CD14-positive monocyte (primary cell): ENCODE results near the gene PSMC1. TPM values are rescaled to one million over a fixed set of nuclear protein-coding genes. Genes with fewer than 3 reads are reported as not detected.

Experiments
- DNase-seq, 3 donors: peaks; one replicate each; pipeline ENCODE4 v3.0.0-alpha.2; 2011 to 2022
- H2AFZ ChIP-seq: 2 replicates; pipeline ENCODE4 v1.6.0; 2012; ENCODE audit warnings: mild to moderate bottlenecking, low read depth, low read length, inconsistent platforms; ENCODE audit not compliant: insufficient read depth, poor library complexity, severe bottlenecking
- H3K27ac ChIP-seq, 2 donors: 1 replicate in 1 of 2; 2 replicates in 1 of 2; pipeline ENCODE4 v1.5.1; 2012 to 2013; ENCODE audit warnings: low read length in 2 of 2, control low read depth in 1 of 2, inconsistent platforms in 1 of 2, low read depth in 1 of 2, mild to moderate bottlenecking in 1 of 2
- H3K27me3 ChIP-seq, 2 donors: one replicate each; pipeline versions ENCODE4 v1.6.0 to v1.6.1; 2011 to 2013; ENCODE audit warnings: low read length in 2 of 2; ENCODE audit not compliant: control insufficient read depth in 2 of 2, insufficient read depth in 2 of 2
- H3K36me3 ChIP-seq, 2 donors: replicated peaks in 1 of 2; 1 replicate in 1 of 2; 2 replicates in 1 of 2; pipeline versions ENCODE4 v1.5.1 to v1.6.1; 2012 to 2013; ENCODE audit warnings: low read length in 2 of 2, control low read depth in 1 of 2, inconsistent platforms in 1 of 2, mild to moderate bottlenecking in 1 of 2; ENCODE audit not compliant: insufficient read depth in 2 of 2, control insufficient read depth in 1 of 2
- H3K4me1 ChIP-seq, 2 donors: 1 replicate in 1 of 2; 2 replicates in 1 of 2; pipeline versions ENCODE4 v1.5.1 to v1.6.1; 2012 to 2013; ENCODE audit warnings: low read length in 2 of 2, control low read depth in 1 of 2, inconsistent platforms in 1 of 2, mild to moderate bottlenecking in 1 of 2, moderate library complexity in 1 of 2; ENCODE audit not compliant: insufficient read depth in 2 of 2, control insufficient read depth in 1 of 2
- H3K4me2 ChIP-seq: replicated peaks from 2 replicates; pipeline ENCODE3; 2012; ENCODE audit warnings: low read length, moderate library complexity, mild to moderate bottlenecking; ENCODE audit not compliant: poor library complexity, severe bottlenecking; ENCODE audit errors: extremely low read depth
- H3K4me3 ChIP-seq, 3 experiments: fragments of 200-600 bp in 1 of 3; sonication (generic) in 1 of 3; replicated peaks in 1 of 3; 1 replicate in 2 of 3; 2 replicates in 1 of 3; pipeline ENCODE4 v1.5.1; 2011 to 2013; ENCODE audit warnings: low read length in 3 of 3, mild to moderate bottlenecking in 3 of 3, control low read depth in 2 of 3, low read depth in 2 of 3, inconsistent platforms in 1 of 3, moderate library complexity in 1 of 3
- H3K79me2 ChIP-seq: 2 replicates; pipeline ENCODE4 v1.6.0; 2012; ENCODE audit warnings: mild to moderate bottlenecking, control low read depth, inconsistent platforms, low read length, moderate library complexity; ENCODE audit not compliant: insufficient read depth
- H3K9ac ChIP-seq: 2 replicates; pipeline ENCODE4 v1.6.0; 2017; ENCODE audit warnings: low read length, mild to moderate bottlenecking; ENCODE audit not compliant: insufficient read depth, poor library complexity, severe bottlenecking
- H3K9me3 ChIP-seq, 2 donors: replicated peaks in 1 of 2; 1 replicate in 1 of 2; 2 replicates in 1 of 2; pipeline versions ENCODE4 v1.5.1 to v1.6.1; 2012 to 2013; ENCODE audit warnings: low read length in 2 of 2, control low read depth in 1 of 2; ENCODE audit not compliant: control insufficient read depth in 1 of 2, insufficient read depth in 1 of 2
- H4K20me1 ChIP-seq: 2 replicates; pipeline ENCODE4 v1.6.0; 2012; ENCODE audit warnings: mild to moderate bottlenecking, low read length, control low read depth, moderate library complexity; ENCODE audit not compliant: insufficient read depth
- H3K27ac Mint-ChIP-seq, 7 donors: one replicate each; pipeline ENCODE4 v1.8.0; 2020; ENCODE audit warnings: mild to moderate bottlenecking in 7 of 7, mixed read lengths in 7 of 7, moderate library complexity in 6 of 7, inconsistent platforms in 2 of 7
- H3K27me3 Mint-ChIP-seq, 3 donors: one replicate each; pipeline ENCODE4 v1.8.0; 2021 to 2022; ENCODE audit warnings: low read depth in 3 of 3, mild to moderate bottlenecking in 3 of 3, mixed read lengths in 3 of 3, moderate library complexity in 3 of 3, inconsistent platforms in 1 of 3
- H3K36me3 Mint-ChIP-seq, 2 donors: one replicate each; pipeline ENCODE4 v1.8.0; 2020; ENCODE audit warnings: mixed read lengths in 2 of 2, inconsistent platforms in 1 of 2, mild to moderate bottlenecking in 1 of 2
- H3K4me1 Mint-ChIP-seq: one replicate; pipeline ENCODE4 v1.8.0; 2020; ENCODE audit warnings: mild to moderate bottlenecking, mixed read lengths
- H3K4me3 Mint-ChIP-seq, 2 donors: one replicate each; pipeline ENCODE4 v1.8.0; 2020; ENCODE audit warnings: mild to moderate bottlenecking in 2 of 2, mixed read lengths in 2 of 2, moderate library complexity in 1 of 2
- H3K9me3 Mint-ChIP-seq, 7 donors: one replicate each; pipeline ENCODE4 v1.8.0; 2020 to 2022; ENCODE audit warnings: mixed read lengths in 7 of 7, mild to moderate bottlenecking in 6 of 7, moderate library complexity in 6 of 7, inconsistent platforms in 2 of 7
- CTCF ChIP-seq: fragments of 200-600 bp; IDR thresholded peaks from one replicate; pipeline ENCODE4 v1.8.0; 2022; ENCODE audit warnings: antibody characterized with exemption, mild to moderate bottlenecking
- WGBS: methylation state at CpG from one replicate; pipeline ENCODE4 v1.1.5; 2013; ENCODE audit warnings: missing lambda C conversion rate; ENCODE audit not compliant: insufficient coverage; 5-methylcytosine and 5-hydroxymethylcytosine counted together
- intact Hi-C, 2 donors: fragments of 100-400 bp; cut with micrococcal nuclease; formaldehyde crosslinking; loops; one replicate each; pipeline versions ENCODE4 v1.15.0 to v1.15.1; 2023
- polyA plus RNA-seq, 3 donors: library from polyadenylated mRNA; depleted of rRNA in 1 of 3; unstranded in 2 of 3; stranded (reverse) in 1 of 3; fragments of 300-500 nt in 2 of 3; fragments of >200 nt in 1 of 3; fragmentation: Illumina TruSeq in 2 of 3; gene quantifications; 1 replicate in 2 of 3; 2 replicates in 1 of 3; pipeline ENCODE4 v1.2.3, GENCODE V29; 2012 to 2021

PSMC1 gene
- polyA plus RNA-seq, 3 donors, result 53.4 to 158 (median 128) TPM

GRCh38 chr14:90295870-90296516 is 39.6 kb downstream of the PSMC1 start:
- Histone ChIP-seq H3K4me2 (peak overlapping the region; percentile 65), H3K4me1 (peaks cover 69 to 72% of the 10 kb centered on the region in 2 donors), H3K36me3 (peaks cover 19 to 34% of the 10 kb centered on the region in 2 donors), H3K9me3 (no peaks in the 10 kb centered on the region), H2AFZ (no peak overlapping the region), H3K4me3 (peak overlapping the region in 1 of 3 experiments; percentile 51), H3K27me3 (no peaks in the 10 kb centered on the region), H3K79me2 (peaks cover 15% of the 10 kb centered on the region), H3K27ac (peak overlapping the region; percentile 80 to 94), H4K20me1 (no peaks in the 10 kb centered on the region), H3K9ac (peak overlapping the region; percentile 63)
- peak; percentile 79 to 91 (median 87) for DNase-seq
- peaks cover 0 to 3% (median 3%) of the 10 kb centered on the region in 3 donors for H3K27me3 Mint-ChIP-seq
- peaks cover 62% of the 10 kb centered on the region for H3K4me1 Mint-ChIP-seq
- H3K36me3 Mint-ChIP-seq, result peaks cover 40 to 42% of the 10 kb centered on the region in 2 donors
- peaks cover 0 to 2% (median 0%) of the 10 kb centered on the region in 7 donors for H3K9me3 Mint-ChIP-seq
- TF ChIP-seq CTCF, result no peak
- intact Hi-C loops, result no loop called here
- 30% methylated on average over 2 of the region's 5 CpGs for WGBS
- peak overlapping the region; percentile 94 to 98 (median 95) for H3K27ac Mint-ChIP-seq
- H3K4me3 Mint-ChIP-seq, result peak overlapping the region; percentile 48 to 74

GRCh38 chr14:90296641-90297040 is 40.3 kb downstream of the PSMC1 start:
- Histone ChIP-seq H2AFZ (no peak overlapping the region), H4K20me1 (no peaks in the 10 kb centered on the region), H3K27ac (peak overlapping the region; percentile 80 to 94), H3K4me2 (peak overlapping the region; percentile 65), H3K27me3 (no peaks in the 10 kb centered on the region), H3K4me1 (peaks cover 72 to 78% of the 10 kb centered on the region in 2 donors), H3K36me3 (peaks cover 12 to 27% of the 10 kb centered on the region in 2 donors), H3K79me2 (peaks cover 15% of the 10 kb centered on the region), H3K4me3 (peak overlapping the region in 1 of 3 experiments; percentile 51), H3K9ac (peak overlapping the region; percentile 63), H3K9me3 (no peaks in the 10 kb centered on the region)
- Mint-ChIP-seq H3K4me1 (peaks cover 66% of the 10 kb centered on the region), H3K27me3 (peaks cover 0 to 3% (median 3%) of the 10 kb centered on the region in 3 donors), H3K4me3 (peak overlapping the region; percentile 48 to 64), H3K36me3 (peaks cover 36 to 37% of the 10 kb centered on the region in 2 donors), H3K9me3 (peaks cover 0 to 2% (median 0%) of the 10 kb centered on the region in 7 donors), H3K27ac (peak overlapping the region; percentile 94 to 98 (median 95))
- peak in 2 of 3 donors; percentile 26 to 74 for DNase-seq
- WGBS, result 81% methylated on average over 5 of the region's 7 CpGs
- intact Hi-C loops, result no loop called here
- no peak for TF ChIP-seq CTCF
